Transverse colon (tissue), 4 donors: ENCODE data around the gene GLI2.

Experiments used
- EP300 ChIP-seq: sonication (generic); formaldehyde crosslinking; IDR thresholded peaks from one replicate; pipeline ENCODE4 v1.6.1; 2017; ENCODE audit warnings: antibody characterized with exemption, low read depth
- POLR2A ChIP-seq: fragments of 450-650 bp; IDR thresholded peaks from one replicate; pipeline ENCODE4 v1.6.1; 2016; ENCODE audit warnings: antibody characterized with exemption, mild to moderate bottlenecking, moderate library complexity
- POLR2AphosphoS5 ChIP-seq, 3 donors: sonication (generic); formaldehyde crosslinking; IDR thresholded peaks; one replicate each; pipeline ENCODE4 v1.6.1; 2016; ENCODE audit warnings: antibody characterized with exemption in 3 of 3
- TF ChIP-seq, protein P1 (sequence below), 5 experiments: fragments of 200-600 bp in 3 of 5; fragments of 450-650 bp in 2 of 5; sonication (generic) in 3 of 5; IDR thresholded peaks; 1 replicate in 2 of 5; 2 replicates in 3 of 5; pipeline ENCODE4 v1.5.1; 2016 to 2017; ENCODE audit warnings: antibody characterized with exemption in 5 of 5, inconsistent platforms in 3 of 5, mild to moderate bottlenecking in 2 of 5, moderate library complexity in 1 of 5

DNA sequence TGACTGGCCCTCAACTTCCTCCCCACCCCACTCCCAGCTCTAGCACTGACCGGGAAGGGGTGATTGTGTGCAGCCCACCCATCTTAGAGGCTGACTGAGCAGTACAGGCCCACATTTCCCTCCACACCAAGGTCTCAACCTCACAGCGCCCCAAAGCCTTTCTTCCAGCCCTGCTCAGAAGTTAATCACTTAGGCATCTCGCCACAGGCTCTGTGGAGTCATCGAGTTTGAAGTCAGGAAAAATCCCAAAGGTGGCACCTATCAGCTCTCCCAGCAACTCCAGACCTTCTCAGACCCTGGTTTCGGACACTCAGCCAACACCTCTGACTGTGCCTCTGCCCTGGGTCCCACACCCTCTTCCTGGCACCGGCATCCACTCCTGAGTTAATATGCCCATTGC, 43.0 kb upstream of the GLI2 start:
- TF ChIP-seq EP300 (no peak), POLR2A (no peak), POLR2AphosphoS5 (IDR thresholded peaks at IDR 0.05) (no peak)
- TF ChIP-seq, protein P1, sequence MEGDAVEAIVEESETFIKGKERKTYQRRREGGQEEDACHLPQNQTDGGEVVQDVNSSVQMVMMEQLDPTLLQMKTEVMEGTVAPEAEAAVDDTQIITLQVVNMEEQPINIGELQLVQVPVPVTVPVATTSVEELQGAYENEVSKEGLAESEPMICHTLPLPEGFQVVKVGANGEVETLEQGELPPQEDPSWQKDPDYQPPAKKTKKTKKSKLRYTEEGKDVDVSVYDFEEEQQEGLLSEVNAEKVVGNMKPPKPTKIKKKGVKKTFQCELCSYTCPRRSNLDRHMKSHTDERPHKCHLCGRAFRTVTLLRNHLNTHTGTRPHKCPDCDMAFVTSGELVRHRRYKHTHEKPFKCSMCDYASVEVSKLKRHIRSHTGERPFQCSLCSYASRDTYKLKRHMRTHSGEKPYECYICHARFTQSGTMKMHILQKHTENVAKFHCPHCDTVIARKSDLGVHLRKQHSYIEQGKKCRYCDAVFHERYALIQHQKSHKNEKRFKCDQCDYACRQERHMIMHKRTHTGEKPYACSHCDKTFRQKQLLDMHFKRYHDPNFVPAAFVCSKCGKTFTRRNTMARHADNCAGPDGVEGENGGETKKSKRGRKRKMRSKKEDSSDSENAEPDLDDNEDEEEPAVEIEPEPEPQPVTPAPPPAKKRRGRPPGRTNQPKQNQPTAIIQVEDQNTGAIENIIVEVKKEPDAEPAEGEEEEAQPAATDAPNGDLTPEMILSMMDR (IDR thresholded peaks at IDR 0.05) = no peak
